DLD1 (cell line): ENCODE data around the gene KLKB1.
"Not testable (repeated sequence)": the region's sequence is repeated elsewhere in the genome, so short reads cannot be mapped to it uniquely, and the experiment has no call there.

Experiments used
- in situ Hi-C: cut with HindIII; loops from 2 replicates; pipeline ENCODE4 v1.10.0; 2017; ENCODE audit warnings: low sequenced_read_pairs

The KLKB1 gene

DNA sequence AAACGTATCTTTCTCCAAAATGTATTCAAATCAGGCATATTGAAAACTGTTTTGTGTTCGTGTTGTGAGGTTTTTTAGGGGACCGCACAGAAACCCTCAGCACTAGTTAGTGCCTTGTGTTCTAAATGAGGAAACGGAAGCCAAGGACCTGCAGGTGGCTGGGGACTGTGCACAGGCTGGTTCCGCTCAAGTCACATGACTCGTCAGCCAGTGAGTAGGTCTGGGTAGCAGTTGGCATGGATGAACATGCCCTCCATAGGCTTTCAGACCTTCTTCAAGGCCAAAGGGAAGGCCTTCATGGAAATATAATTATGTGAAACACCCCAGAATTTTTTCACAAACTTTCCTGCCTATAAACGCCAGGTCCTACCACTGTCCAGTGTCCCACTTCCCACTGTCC, 37.4 kb downstream of the KLKB1 start:
- in situ Hi-C loops = no loop called here

DNA sequence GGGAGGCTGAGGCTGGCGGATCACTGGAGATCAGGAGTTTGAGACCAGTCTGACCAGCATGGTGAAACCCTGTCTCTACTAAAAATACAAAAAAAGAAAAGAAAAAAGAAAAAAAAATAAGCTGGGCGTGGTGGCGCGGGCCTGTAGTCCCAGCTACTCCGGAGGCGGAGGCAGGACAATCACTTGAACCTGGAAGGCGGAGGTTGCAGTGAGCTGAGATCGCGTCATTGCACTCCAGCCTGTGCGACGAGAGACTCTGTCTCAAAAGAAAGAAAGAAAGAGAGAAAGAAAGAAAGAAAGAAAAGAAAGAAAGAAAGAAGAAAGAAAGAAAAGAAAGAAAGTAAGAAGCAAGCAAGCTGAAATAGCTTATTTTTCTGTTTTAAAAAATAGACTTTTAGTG, 37.9 kb downstream of the KLKB1 start:
- in situ Hi-C loops = not testable (repeated sequence)

DNA sequence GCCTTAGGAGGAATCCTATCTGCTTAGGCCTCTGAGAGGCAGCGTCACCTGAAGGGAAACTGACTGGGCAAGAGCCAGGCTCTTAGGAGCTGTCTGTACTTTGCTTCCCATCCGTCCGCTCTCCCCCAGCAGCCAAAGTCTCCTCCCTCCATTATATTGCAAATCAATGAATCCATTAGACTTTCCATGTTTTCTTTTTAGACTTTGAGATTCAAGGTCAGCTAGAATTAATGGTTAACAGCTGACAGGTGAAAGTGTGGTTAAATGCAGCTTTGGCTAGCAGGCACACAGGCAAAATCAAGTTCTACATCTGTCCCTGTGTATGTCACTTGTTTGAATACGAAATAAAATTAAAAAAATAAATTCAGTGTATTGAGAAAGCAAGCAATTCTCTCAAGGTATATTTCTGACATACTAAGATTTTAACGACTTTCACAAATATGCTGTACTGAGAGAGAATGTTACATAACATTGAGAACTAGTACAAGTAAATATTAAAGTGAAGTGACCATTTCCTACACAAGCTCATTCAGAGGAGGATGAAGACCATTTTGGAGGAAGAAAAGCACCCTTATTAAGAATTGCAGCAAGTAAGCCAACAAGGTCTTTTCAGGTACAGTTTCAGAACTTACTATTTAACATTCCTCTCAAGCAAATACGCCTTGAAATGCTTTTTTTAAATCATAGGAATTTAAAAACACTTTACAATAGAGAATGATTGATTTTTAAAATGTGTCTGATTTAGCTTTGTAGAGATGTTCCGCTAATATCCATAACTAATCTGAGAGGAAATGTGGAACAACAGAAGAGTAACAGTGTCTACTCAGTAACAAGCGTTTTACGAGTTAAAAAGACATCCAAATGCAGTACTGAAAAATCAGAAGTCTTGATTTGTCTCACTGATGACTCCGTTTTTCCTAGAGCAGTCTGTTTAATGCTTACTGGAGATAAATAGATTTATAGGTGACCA, 38.7 kb downstream of the KLKB1 start, which contains the start of gene F11:
TSS of gene F11 (plus strand) at position 507 of the 970 bp plus-strand sequence. CDS start 948 bp downstream, outside the sequence.
- in situ Hi-C loops = no loop called here

DNA sequence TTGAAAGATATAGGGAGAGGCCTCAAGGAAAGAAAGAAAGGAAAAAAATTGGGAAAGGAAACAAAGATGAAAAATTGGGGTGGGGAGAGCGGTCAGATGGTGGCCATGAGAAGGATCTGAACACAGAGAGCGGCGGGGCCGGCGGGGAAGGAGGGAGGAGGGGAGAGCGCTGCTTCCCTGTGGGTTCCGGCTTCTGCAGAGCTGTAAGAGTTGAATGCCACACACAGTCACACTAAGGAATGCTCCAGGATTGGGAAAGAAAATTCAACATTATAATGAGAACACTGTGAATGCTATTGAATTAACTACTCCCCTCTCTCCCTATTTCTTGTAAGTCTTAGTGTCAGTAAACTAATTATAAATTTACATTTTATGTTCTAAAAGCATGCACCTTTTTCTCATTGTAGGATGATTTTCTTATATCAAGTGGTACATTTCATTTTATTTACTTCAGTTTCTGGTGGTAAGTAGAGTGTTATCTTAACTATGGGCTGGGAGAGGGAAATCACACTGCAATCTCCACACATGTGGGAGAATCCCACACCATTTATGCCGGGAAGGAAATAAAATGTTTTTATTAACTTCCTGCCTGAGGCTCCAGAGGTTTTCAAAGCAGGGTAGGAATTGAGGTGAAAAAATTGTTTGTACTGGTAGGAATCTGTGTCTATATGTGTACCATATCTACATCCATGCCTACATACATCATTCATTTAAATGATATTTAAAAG, 39.6 kb downstream of the KLKB1 start:
- in situ Hi-C loops = no loop called here

DNA sequence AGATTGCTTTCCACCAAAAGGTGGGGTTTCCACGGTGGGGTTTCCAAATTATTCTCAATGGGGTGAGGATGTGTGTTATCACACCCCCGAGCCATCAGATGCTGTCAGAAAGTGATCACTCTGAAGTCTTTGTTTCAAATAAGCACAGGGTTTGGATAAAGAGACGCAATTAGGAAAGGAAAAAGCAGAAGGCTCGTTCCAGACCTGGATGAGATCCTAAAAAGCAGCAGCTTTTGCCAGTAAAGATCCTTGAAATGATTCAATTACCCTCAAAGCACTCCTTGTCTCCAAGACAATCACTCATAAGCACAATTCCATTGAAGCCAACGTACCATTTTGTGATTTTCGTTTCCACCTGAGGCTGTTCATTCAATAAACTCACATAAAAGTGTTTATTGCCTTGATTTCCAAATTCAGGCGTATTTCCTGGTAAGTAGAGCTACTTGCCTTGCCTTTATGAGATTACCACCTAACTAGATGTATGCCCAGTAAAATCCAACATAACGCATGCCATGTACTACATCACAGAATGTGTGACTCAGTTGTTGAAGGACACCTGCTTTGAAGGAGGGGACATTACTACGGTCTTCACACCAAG, 43.9 kb downstream of the KLKB1 start:
- in situ Hi-C loops = no loop called here

DNA sequence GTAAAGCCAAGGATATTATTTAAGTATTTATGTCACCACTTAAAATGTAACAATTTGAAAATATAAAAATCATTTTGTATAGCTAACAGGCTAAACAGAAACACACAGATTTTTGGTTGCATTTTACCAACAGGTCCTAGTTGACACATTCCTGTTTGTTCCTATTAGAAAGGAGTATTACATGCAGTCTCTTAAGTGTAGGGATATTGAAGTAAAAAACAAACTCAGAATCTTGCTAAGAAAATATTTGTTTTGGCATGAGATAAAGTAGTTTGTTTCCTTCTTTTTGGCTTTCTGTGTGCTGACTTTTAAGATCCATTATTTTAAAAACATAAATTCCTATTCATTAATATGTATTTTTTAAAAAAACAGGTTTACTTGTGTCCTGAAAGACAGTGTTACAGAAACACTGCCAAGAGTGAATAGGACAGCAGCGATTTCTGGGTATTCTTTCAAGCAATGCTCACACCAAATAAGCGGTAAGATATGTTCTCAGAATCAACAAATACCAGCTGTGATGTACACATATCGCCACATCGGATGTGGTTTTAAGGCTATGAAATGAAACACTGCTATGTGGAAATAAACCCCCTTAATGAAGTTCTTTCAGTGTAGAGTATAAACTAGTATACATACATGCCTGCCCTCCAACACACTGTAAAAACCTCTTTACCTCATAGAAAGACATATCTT, 45.5 kb downstream of the KLKB1 start:
- in situ Hi-C loops = no loop called here

DNA sequence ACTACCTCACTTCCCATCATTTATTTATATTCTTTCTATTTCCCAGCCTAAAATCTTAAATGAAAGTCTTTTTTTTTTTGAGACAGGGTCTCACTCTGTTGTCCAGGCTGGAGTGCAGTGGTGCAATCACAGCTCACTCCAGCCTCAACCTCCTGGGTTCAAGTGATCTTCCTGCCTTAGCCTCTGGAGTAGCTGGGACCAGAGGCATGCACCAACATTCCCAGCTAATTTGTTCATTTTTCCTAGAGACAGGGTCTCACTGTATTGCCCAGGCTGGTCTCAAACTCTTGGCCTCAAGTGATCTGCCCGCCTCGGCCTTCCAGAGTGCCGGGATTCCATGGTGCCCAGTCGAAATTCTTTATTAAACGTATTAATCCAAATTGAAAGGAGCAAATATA, 46.1 kb downstream of the KLKB1 start:
- in situ Hi-C loops = not testable (repeated sequence)

DNA sequence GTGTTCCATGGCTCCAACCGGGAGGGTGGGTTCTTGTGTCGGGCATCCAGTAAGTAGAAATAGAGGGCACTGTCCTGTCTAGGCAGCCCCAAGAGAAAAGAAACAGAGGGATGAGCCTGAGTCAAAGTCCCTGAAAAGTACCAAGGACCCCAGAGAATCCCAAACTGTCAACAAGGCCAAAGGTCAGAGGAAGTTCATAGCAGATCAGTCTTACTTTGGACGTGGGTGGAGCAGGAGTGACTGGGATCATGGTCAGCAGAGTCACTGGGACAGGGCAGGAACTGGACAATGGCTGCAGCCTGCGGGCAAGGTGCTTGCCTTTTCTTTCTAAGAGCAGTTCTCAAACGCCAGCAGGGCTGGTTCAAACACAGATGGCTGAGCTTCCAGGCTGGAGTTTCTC, 56.0 kb downstream of the KLKB1 start:
- in situ Hi-C loops = no loop called here

DNA sequence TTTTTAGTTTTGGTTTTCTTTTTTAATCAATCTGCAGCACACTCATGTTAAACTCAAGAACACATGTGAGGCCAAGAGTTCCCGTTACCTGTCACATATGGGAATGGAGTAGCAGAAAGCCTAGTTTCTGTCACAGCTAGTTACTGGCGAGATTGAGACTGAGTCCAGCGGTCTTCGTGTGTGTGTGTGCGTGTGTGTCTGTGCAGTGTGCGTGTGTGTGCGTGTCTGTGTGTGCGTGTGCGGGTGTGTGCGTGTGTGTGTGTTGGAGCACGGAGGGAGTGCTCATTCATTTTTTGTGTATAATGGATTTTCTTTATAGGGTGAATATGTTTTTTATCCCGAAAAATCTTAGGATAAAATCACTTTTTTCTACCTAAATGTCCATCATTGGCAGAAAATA, 57.8 kb downstream of the KLKB1 start:
- in situ Hi-C loops = no loop called here

DNA sequence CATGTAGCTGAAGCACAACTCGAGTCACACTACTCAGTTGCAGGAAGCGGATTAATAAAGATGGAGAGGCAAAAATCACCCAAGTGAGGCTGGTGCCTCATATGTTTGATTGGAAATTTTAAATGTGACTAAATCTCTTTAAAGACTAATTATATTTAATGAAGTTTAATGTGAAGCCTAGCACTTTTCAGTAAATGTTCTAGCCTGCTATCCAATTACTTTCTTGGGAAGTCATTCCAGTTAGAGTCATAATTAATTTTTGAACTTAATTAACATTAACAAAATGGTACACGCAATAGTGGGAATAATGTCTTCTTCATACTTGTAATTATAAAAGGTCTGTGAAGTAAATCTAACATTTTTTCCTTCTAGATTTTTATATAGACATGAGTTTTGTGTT, 59.3 kb downstream of the KLKB1 start:
- in situ Hi-C loops = no loop called here

DNA sequence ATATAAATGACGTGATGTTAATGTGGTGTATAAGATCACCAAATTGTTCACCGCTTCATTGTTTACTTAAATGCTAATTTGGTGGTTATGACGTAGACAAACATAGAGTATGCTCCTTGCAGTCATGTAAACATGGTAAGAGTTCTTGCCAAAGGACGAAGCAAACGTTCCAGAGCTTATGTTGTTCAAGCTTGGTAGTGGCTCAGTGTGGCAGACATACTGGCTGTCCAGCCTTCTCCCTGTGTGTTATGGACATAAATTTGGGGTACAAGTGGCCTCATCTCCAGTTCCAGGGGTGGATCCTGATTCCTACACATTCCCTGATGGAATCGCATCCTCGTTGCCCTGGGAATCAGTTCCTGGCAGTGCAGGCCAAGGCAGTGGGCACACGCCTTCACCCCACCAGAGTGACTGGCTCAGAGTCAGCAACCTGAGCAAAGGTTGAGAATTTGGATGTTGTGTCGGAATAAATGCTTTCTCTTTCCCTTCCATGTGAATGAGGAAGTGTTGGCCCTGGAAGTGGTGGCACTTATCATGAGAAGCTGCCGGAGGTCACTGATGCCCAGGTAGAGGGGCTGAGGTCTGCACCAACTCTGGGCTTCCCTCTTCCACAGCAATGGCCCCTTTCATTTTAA, 64.1 kb downstream of the KLKB1 start:
- in situ Hi-C loops = no loop called here

DNA sequence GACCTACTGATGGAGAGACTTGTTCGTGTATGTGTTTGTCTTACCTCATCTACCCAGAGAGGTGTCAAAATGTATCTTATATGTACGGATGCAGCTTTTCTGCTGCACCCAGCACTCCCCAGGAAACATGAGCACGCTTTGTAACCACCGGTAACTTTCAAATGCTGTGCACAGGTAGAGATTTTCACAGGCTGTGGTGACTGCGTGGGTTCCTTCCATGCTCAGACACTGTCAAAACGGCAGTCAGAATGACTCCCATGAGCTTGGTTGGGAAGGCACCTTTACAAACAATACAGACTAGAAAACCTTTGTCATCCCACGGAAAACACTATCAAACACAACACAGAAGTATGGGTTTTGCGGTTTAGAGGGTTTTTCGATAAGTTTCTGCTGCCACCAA, 66.9 kb downstream of the KLKB1 start:
- in situ Hi-C loops = no loop called here

DNA sequence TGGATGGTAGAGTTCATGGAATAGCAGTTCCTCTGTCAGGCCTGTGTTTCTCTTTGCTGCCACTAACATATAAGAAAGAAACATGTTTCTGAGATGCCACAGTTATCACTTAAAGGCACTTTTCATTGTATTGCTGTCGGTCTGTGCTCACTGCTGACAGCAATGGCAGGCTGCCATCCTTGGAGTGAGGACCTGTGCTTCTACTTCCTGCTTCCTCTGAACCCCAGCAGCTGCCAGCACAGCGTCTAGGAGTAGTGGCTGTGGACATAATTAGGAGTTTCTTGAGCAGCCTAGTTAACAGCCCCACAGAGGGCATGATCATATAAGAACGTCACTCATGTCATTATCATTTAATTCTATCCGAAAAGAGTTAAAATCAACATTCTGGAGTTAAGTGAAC, 69.2 kb downstream of the KLKB1 start:
- in situ Hi-C loops = no loop called here

DNA sequence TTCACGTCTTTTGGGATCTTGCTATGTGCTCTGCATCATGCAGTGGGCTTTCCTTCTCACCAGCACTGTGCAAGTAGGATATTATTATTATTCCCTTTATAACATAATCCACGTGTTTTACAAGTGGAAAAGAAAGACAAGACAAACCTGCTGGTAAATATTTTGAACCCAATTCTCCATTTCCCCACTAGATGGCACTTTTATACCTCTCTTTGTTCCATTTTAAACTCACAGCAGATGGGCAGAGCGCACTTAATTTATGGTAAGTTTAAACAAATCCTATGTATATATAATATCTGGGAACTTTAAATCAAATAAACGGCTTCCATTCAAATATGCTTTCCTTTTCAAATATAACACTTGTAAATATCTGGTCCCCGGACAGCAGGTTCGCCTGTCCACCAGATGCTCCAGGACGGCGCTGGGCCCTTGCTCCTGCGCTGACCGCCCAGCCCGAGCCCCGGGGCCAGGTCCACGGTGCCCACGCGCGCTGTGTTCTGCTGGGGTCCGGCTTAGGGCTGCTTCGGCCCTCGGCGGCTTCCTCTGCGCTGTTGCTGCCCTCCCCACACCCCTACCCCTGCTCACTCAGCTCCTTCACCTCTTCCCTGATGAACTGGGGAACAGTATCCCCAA, 69.8 kb downstream of the KLKB1 start:
- in situ Hi-C loops = no loop called here

DNA sequence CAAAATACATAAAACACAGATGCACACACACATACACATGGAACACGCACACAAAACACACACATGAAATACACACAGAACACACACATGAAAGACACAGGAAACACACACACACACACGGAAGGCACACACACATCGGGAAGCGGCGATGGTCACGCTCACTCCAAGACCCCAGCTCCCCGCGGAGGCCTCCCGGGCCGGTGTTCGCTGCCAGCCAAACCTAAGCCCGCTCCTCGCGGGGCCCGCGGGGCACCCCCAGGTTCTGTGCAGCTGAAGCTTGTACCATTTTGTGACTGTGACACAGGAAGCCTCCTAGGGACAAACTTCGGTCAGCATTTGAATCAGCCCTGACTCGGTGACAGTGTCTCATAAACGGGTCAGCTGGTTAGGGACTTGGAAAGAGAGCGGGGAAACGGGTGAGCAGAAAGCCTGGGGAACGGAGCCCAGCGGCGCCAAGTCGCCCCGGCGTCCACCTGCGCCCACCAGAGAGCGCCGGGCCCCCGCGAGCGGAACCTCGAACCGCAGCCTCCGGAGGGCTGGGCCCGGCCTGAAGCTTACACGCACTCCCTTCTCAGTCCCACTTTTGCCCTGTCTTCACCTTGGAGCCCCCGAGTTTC, 70.8 kb downstream of the KLKB1 start:
- in situ Hi-C loops = no loop called here

DNA sequence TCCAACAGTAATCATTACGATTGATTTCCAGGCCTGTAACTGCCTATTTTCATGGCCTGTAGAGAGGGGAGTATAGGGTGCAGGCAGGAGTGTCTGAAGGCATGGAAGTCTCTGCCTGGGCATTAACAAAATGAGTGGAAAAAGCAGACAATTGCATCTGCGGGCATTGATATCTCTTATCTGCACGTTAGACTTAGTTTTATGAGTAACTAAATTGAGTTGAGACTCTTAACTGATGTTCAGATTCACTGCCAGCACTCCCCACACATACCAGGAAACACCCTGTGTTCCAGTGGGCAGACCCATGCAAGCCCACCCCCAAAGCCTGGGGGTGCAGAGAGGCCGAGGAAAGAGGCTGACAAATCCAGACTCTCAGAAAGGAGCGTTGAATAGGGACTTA, 72.0 kb downstream of the KLKB1 start:
- in situ Hi-C loops = no loop called here

DNA sequence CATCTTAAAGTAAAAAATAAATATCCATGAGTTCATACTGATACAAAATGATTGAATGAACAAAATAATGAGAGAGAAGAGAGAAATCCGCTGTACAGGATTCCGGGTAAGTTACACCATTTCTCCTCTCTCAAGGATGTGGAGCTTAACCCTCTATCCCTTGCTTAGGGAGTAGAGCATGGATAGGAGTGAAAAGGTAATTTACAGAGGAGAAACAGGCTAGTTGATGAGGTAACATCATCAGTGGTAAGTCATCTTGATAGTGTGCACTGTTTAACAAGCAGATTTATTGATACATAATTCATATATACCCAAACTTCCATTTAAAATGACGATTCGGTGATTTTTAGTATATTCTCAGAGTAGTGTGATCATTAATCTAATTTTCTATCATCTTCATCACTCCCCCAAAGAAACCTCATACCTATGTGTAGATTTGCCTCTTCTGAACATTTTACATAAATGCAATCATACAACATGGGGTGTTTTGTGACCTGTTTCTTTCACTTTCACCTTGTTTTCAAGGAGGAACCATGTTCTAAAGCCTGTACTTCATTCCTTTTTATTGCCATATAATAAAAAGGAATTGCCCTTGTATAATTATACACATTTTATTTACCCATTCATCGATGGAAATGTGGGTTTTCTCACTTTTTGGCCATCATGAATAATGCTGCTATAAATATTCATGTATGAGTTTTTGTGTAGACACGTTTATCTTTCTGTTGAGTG, 73.5 kb downstream of the KLKB1 start:
- in situ Hi-C loops = no loop called here

DNA sequence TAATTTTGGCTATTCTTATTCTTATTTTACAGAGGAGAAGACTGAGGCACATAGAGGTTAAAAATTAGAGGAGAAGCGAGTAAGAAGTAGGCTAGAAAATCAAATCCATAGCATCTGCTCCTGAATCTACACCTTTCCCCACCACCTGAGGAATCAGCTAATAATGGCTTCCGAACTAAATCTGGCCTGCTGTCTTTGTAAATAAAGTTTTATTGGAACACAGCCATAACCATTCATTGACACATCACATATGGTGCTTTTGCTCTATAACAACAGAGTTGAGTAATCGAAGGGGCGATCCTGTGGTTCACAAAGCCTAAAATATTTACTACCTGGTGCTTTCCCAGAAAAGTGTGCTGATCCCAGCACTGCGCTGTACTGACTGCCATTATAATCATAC, 76.9 kb downstream of the KLKB1 start:
- in situ Hi-C loops = no loop called here
